Measurements from ENCODE around the gene CD9.

CD9 gene

DNA sequence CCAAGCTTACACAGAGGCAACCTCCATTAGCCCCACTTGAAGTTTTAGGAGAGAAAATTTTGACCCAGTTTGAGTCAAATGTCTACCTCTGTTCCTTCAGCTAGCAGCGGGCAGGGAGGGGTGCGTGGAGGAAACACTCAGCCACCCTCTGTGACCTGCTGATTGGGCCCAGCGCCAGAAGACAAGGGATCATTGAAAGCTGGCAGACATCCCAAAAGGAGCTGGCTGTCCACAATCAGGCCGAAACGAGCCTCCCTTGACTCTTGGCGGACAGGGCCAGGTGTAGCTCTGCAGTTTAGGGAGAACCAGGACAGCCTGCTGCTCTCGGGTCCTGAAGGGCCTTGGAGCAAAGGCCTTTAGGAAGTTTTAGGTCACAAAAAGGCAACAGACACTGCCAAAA is 41.3 kb downstream of the CD9 start:
- no peak for DNase-seq (ENCODE audit: low read depth)

DNA sequence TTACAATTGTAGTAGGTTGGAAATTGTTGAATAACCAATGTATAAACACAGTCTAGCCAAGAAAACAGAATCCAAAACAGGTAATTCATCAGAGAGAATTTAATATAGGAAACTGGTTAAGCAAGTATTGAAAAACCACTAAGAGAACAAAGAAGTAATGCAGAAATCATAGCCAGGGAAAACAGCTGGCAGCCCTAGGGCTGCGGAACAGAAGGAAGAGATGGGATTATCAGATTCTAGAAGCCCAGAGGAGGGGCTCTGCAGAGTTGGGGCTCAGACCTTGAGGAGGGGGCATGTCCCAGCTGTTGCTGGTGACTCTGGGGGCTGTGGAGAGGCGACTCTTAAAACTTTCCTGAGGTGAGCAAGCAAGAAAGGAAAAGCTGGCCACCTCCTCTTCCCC is 49.4 kb downstream of the CD9 start:
- DNase-seq (ENCODE audit: low read depth): no peak

DNA sequence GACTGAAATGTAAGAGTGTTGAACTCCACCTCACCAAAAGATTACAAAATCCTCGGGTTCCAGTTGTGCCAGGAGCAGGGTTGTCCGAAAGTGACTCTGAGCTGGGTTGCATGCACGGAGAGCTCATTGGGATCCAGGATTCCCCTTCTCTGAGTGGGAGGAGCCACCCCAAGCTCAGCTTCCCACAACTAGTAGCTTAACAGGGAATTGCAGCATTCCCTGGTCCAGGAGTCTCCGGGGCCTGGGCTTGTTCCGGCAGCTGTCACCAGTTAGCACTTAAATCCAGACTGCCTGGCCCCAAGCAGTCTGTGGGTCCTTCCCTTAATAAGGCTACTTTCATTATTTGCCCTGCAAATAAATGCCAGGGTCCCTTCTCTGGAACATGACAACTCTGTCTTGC is 50.1 kb downstream of the CD9 start:
- peak; percentile 24 for DNase-seq (ENCODE audit: low read depth)

DNA sequence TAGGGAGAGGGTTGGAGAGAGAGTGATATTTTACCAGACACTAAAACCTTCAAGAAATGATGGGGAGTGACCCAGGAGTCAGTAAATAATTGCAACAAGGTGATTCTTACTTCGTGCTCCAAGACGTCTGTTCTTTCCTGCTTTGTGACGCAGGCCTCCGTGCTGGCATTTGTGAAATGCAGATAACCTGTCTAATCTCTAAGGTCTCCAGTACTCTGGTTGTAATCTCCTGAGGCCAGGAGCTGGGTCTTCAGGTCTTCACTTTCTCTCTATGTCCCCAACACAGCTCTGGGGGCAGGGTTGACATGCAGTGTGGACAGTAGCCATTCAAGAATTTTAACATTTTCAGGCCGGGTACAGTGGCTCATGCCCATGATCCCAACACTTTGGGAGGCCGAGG is 53.1 kb downstream of the CD9 start:
- DNase-seq (ENCODE audit: low read depth): no peak

DNA sequence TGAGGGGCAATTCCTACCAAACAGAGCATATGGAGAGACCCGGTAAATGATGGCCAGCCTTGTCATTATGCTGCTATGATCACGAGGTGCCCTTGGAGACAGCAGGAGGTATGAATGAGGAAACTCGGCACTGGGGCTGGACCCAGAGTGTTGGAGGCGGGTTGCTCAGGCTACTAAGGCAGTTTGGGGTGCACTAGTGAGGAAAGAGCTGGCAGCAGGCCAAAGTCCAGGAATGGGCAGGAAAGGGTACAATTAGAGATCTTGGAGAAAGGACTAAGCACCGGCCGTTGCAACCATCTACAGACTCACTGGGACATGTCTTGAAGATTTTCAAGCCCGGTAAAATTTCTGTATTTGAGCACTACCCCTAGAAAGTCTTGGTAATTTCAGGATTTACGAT is 54.3 kb downstream of the CD9 start:
- no peak for DNase-seq (ENCODE audit: low read depth)

GRCh38 chr12:6257007-6257406 is 56.8 kb downstream of the CD9 start:
- DNase-seq (ENCODE audit: low read depth): no peak

- DNase-seq (ENCODE audit: low read depth): no peak
These were observed 62.0 kb downstream of the CD9 start for GRCh38 chr12:6262211-6262610.

- DNase-seq (ENCODE audit: low read depth): no peak
These were observed 62.4 kb downstream of the CD9 start for GRCh38 chr12:6262623-6263022.

DNA sequence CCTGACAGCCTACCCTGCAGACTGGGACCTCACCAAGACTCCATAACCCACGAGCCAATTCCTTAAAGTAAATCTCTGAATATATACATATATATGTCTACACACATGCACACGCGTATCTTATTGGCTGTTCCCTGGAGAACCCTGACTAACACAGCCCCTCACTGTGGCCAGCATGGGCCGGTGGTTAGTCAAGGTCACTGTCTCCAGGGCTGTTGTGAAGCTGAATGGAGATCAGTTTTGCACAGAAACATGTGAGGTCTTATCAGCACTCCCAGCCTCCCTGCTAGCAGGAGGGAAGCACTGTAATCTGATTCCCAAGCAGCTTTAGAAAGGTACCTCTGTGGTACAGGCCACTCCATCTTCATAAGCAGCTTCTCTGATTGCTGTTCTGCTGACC is 63.7 kb downstream of the CD9 start:
- peak; percentile 86 for DNase-seq (ENCODE audit: low read depth)

DNA sequence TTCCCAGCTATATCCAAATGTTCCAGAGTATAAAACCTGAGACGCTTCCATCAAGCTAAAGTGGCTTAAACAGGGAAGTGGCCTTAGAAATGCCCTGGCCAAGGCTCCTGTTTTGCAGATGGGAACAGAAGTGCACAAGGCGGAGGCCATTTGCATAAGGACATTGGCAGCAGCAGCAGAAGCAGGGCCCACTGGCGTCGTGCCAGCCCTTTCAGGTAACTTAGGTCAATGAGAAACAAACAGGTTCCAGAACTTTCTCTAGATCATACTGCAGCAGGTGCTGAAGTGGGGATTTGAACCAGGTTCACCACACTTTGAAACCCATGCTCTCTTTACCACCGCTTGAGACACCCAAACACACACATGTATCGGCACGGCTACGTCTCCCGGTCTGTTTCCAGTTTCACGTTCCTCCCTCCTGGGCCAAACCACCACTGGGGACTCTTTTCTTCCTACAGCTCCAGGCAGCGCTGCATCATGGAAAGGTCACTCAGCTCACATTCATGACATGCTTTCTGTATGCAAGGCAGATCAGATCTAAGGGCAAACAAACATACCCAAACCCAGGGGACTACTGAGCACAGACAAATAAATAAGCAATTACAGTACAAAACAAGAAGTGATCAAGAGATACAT is 64.3 kb downstream of the CD9 start:
- DNase-seq (ENCODE audit: low read depth): no peak

- DNase-seq (ENCODE audit: low read depth): no peak
These were observed 64.8 kb downstream of the CD9 start for GRCh38 chr12:6265038-6265405.

DNA sequence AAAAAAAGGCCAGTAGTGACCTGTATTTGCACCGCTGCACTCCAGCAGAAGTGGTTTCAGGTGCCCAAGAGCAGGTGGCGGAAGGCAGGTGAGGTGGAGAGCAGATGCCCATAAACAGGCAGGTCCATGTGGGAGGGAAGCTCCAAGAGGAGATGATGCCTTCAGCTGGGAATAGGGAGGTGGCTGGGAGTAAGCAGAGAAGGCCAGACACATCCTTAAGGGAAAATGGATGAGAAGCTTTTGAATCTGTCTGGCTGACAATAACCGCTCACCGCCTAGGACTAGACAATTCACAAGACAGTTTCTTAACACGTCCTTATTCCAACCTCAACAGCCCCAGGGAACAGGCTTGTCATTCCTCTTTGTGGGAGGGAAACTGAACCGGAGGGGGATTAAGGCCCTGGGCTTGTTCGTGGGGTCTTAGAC is 66.4 kb downstream of the CD9 start:
- no peak for DNase-seq (ENCODE audit: low read depth)

- peak; percentile 80 for DNase-seq (ENCODE audit: low read depth)
These were observed 66.9 kb downstream of the CD9 start for GRCh38 chr12:6266971-6267721.

DNA sequence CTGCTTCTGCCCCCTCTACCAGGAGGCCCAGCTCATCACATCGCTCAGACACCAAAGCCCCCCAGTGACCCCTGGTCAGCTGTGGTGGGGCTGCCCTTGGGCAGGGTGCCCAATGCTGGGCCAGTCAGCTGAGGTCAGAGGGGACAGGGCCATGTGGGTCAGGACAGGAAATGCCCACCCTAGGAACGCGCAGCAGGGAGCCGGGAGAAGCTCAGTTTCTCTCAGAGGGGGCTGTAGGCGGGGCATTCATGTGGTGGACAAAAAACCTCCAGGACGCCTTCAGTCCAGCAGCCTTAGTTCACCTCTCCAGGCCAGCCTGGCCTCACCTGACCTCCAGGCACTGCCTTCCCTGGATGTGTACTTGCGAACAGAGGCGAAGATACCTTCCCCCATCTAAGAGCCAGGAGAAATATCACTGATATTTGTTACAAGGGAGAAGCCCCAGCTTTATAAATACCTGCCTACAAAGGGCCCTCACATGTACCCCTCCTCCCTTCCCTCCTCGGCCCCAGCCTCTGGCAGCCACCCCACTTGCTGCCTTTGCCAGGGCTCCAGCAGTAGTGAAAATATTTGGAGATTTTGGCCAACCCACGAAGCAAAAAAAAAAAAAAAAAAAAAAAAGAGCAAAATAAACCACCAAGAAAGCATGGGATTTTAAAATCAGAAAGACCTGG is 68.4 kb downstream of the CD9 start:
- DNase-seq (ENCODE audit: low read depth): no peak

DNA sequence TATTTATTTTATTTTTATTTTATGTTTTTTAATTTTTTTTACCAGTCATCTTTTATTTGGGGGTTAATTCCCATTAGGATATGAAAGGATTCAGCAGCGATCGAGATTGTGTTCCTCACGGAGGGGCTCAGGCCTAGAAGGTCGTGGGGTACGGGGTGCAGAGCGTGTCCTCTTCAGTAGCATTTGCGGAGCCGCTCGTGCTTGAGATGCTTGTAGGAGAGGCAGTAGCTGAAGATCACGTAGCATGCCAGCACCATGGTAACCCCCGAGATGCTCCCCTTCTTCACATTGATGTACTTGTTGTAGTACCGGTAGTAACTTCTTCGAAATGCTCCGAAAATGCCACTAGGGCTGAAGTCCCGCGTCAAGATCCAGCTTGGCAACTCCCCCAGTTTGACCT is 69.8 kb downstream of the CD9 start:
- DNase-seq (ENCODE audit: low read depth): no peak

DNA sequence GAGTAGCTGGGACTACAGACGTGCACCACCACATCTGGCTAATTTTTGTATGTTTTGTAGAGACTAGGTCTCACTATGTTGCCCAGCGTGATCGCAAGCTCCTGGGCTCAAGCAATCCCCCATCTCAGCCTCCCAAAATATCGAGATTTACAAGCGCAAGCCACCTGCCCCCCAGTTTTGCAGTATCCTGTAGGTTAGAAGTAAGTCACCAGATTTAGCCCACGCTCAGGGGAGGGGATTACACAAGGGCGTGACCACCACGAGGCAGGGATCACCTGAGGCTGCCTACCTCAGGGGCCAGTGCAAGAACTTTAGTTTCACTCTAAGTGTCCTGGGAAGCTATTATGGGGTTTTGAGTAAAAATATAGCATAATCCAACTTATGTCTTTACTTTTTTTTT is 71.1 kb downstream of the CD9 start:
- DNase-seq (ENCODE audit: low read depth): no peak

GRCh38 chr12:6272300-6273204 is 72.4 kb downstream of the CD9 start:
- DNase-seq (ENCODE audit: low read depth): no peak

- DNase-seq (ENCODE audit: low read depth): no peak
These were observed 73.0 kb downstream of the CD9 start for GRCh38 chr12:6273205-6273540.

GRCh38 chr12:6273541-6274230 is 73.5 kb downstream of the CD9 start:
- no peak for DNase-seq (ENCODE audit: low read depth)

DNA sequence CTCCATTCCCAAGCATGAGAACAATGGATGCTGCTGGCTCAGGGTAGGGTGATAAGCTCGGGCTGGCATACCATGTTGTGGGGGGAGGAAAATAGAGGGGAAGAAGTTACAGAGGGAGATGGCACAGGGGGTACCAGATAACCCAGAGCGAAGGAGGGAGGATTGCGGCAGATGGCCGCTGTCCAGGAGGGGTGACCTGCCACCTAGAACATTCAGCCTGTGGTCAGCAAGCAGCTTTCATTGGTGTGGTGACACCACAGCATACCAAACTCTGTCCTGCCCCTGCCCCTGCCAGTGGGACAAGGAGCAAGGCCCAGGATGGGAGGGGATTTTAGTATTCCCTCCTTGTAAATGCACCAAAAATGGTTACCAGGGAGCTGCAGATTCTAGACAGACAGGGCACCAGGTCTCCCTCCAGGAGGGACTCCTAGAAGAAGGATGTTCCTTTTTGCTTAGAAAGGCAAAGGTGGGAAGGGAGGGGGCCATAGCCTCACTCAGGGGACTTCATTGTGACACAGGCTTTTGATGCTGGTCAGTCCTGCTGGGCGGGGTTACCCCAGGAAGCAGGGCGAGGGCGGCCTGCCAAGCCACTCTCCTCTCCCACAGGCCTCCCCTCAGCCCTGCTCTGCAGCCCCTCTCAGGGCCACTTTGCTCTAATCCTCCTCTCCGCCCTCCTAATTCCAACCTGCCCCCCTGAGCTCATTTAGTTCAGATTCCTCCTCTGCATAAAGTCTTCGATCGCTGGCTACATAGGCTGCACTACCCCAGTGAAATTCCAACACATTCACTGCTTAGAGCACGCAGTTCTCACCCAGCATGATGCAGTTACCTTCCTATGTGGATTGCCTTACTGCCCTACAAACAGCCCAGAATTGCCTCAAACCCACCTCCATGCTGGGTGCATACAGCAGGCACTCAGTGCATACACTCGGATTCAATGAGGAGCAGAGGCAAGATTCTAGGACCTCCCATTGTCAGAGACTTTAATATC is 74.3 kb downstream of the CD9 start:
- no peak for DNase-seq (ENCODE audit: low read depth)
